ENCODE data around the gene KRTAP19-7.

- TF ChIP-seq CTCF (conservative IDR thresholded peaks at IDR 0.05; ENCODE audit: low read depth, low read length), result no peak
- peak; percentile 72 for TF ChIP-seq CEBPB (IDR thresholded peaks at IDR 0.05; ENCODE audit: low read depth, low read length)
- TF ChIP-seq POLR2A (IDR thresholded peaks at IDR 0.05; ENCODE audit: low read depth, low read length), result no peak
- TF ChIP-seq RCOR1 (IDR thresholded peaks at IDR 0.05; ENCODE audit: insufficient replicate concordance, low read length), result no peak
- TF ChIP-seq BHLHE40 (IDR thresholded peaks at IDR 0.05; ENCODE audit: low read depth, low read length), result no peak
- no peak for TF ChIP-seq MXI1 (IDR thresholded peaks at IDR 0.05; ENCODE audit: borderline replicate concordance, low read depth, low read length)
- no peak for TF ChIP-seq MAZ (IDR thresholded peaks at IDR 0.05; ENCODE audit: borderline replicate concordance, low read depth, low read length)
- TF ChIP-seq SMC3 (IDR thresholded peaks at IDR 0.05; ENCODE audit: low read depth, low read length), result no peak
- TF ChIP-seq USF2 (IDR thresholded peaks at IDR 0.05; ENCODE audit: low read depth, low read length), result no peak
Observed at GRCh38 chr21:30561957-30562356, 843 bp upstream of the KRTAP19-7 start.
